ENCODE results near the gene BTNL2.

DNA sequence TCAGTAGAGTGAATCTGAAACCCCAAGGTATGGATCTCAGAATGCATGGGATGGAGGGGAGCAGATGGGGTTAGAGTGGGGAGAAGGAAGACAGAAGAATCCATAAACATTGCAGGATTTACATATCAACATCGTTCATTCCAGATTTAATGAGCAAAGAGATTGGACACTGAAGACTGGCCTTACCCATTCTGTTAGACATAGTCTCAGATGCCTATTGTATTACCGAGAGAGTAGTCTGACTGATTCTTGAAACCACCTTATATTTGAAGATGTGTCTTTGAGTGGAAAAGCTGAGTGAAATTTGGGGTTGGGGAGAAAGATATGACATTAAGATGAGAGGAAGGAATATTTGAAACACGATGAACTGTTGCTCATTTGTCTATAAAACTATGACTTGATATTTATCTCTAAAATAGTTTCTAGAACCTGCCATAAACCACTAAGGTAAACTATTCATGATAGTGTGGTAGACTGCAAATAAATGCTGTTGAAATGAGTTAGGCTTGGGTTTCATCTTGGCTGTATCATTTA is 38.4 kb upstream of the BTNL2 start:
- TF ChIP-seq, protein P1, sequence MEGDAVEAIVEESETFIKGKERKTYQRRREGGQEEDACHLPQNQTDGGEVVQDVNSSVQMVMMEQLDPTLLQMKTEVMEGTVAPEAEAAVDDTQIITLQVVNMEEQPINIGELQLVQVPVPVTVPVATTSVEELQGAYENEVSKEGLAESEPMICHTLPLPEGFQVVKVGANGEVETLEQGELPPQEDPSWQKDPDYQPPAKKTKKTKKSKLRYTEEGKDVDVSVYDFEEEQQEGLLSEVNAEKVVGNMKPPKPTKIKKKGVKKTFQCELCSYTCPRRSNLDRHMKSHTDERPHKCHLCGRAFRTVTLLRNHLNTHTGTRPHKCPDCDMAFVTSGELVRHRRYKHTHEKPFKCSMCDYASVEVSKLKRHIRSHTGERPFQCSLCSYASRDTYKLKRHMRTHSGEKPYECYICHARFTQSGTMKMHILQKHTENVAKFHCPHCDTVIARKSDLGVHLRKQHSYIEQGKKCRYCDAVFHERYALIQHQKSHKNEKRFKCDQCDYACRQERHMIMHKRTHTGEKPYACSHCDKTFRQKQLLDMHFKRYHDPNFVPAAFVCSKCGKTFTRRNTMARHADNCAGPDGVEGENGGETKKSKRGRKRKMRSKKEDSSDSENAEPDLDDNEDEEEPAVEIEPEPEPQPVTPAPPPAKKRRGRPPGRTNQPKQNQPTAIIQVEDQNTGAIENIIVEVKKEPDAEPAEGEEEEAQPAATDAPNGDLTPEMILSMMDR (IDR thresholded peaks at IDR 0.05; ENCODE audit: borderline replicate concordance, extremely low read depth, low read length, poor library complexity, severe bottlenecking) = no peak
- no peak for TF ChIP-seq EZH2 (IDR thresholded peaks at IDR 0.05; ENCODE audit: borderline replicate concordance, low read depth, low read length, severe bottlenecking)
